SK-N-SH (cell line): ENCODE data around the gene MLST8.

Experiments
- FOSL2 ChIP-seq: IDR thresholded peaks from 2 replicates; pipeline ENCODE4 v1.4.0; 2012; ENCODE audit warnings: low read depth, mild to moderate bottlenecking, moderate library complexity, borderline replicate concordance
- GATA2 ChIP-seq: sonication (generic); formaldehyde crosslinking; IDR thresholded peaks from 2 replicates; pipeline ENCODE4 v1.5.0; 2020; ENCODE audit warnings: mild to moderate bottlenecking, missing genetic modification reagents
- POLR2AphosphoS5 ChIP-seq: IDR thresholded peaks from 2 replicates; pipeline ENCODE4 v1.6.1; 2012; ENCODE audit warnings: low read depth, low read length
- SMC3 ChIP-seq: IDR thresholded peaks from 2 replicates; pipeline ENCODE4 v1.6.1; 2012; ENCODE audit warnings: low read depth, low read length, improper control_type of control experiment
- YY1 ChIP-seq: IDR thresholded peaks from 2 replicates; pipeline ENCODE4 v1.4.0; 2012; ENCODE audit warnings: low read depth, mild to moderate bottlenecking
- TF ChIP-seq, protein P1 (sequence below): fragments of 200-600 bp; sonication (generic); IDR thresholded peaks from 2 replicates; pipeline ENCODE4 v1.6.1; 2017; ENCODE audit warnings: antibody characterized with exemption, mild to moderate bottlenecking, moderate library complexity
- TF ChIP-seq, protein P2 (sequence below): IDR thresholded peaks from 2 replicates; pipeline ENCODE4 v1.4.0; 2012; ENCODE audit warnings: low read depth, borderline replicate concordance
- TF ChIP-seq, protein P3 (sequence below): IDR thresholded peaks from 2 replicates; pipeline ENCODE4; 2012
- TF ChIP-seq, protein P4 (sequence below): IDR thresholded peaks from 2 replicates; pipeline ENCODE4 v1.4.0; 2012; ENCODE audit warnings: low read depth, borderline replicate concordance

DNA sequence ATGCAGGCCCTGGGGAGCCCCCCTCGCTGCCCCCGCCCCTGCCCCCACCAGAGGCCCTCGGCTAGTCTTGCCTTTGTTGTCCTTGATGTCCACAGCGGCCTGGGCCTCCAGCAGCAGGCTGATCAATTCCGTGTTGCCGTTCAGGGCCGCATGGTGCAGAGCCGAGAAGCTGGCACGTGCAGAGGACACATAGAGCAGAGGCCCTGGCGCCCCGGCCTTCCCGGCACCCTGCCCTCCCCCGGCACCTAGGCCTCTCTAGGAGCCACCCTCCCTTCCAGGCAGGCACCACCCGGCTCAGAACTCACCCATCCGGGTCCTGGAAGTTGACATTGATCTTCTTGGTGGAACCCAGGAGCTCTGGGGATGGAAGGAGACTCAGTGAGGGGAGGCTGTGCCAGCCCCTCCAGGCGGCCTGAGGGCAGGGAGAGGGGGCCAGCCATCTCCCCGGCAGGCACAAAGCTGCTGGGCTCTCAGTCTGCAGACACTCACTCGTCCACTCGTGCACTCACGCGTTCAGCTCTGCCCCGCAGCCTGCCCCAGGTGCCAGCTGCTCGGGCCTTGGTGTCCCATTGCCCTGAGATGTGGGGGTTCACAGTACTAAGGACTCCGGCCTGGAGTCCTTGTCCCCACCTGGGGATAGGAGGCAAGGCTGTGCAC lies 15.1 kb upstream of the MLST8 start:
- TF ChIP-seq GATA2 (no peak), POLR2AphosphoS5 (no peak), YY1 (no peak), FOSL2 (no peak), SMC3 (no peak)
- TF ChIP-seq, protein P1, sequence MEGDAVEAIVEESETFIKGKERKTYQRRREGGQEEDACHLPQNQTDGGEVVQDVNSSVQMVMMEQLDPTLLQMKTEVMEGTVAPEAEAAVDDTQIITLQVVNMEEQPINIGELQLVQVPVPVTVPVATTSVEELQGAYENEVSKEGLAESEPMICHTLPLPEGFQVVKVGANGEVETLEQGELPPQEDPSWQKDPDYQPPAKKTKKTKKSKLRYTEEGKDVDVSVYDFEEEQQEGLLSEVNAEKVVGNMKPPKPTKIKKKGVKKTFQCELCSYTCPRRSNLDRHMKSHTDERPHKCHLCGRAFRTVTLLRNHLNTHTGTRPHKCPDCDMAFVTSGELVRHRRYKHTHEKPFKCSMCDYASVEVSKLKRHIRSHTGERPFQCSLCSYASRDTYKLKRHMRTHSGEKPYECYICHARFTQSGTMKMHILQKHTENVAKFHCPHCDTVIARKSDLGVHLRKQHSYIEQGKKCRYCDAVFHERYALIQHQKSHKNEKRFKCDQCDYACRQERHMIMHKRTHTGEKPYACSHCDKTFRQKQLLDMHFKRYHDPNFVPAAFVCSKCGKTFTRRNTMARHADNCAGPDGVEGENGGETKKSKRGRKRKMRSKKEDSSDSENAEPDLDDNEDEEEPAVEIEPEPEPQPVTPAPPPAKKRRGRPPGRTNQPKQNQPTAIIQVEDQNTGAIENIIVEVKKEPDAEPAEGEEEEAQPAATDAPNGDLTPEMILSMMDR: no peak
- TF ChIP-seq, protein P2, sequence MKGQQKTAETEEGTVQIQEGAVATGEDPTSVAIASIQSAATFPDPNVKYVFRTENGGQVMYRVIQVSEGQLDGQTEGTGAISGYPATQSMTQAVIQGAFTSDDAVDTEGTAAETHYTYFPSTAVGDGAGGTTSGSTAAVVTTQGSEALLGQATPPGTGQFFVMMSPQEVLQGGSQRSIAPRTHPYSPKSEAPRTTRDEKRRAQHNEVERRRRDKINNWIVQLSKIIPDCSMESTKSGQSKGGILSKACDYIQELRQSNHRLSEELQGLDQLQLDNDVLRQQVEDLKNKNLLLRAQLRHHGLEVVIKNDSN: no peak
- TF ChIP-seq, protein P3, sequence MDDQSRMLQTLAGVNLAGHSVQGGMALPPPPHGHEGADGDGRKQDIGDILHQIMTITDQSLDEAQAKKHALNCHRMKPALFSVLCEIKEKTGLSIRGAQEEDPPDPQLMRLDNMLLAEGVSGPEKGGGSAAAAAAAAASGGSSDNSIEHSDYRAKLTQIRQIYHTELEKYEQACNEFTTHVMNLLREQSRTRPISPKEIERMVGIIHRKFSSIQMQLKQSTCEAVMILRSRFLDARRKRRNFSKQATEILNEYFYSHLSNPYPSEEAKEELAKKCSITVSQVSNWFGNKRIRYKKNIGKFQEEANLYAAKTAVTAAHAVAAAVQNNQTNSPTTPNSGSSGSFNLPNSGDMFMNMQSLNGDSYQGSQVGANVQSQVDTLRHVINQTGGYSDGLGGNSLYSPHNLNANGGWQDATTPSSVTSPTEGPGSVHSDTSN: no peak
- TF ChIP-seq, protein P4, sequence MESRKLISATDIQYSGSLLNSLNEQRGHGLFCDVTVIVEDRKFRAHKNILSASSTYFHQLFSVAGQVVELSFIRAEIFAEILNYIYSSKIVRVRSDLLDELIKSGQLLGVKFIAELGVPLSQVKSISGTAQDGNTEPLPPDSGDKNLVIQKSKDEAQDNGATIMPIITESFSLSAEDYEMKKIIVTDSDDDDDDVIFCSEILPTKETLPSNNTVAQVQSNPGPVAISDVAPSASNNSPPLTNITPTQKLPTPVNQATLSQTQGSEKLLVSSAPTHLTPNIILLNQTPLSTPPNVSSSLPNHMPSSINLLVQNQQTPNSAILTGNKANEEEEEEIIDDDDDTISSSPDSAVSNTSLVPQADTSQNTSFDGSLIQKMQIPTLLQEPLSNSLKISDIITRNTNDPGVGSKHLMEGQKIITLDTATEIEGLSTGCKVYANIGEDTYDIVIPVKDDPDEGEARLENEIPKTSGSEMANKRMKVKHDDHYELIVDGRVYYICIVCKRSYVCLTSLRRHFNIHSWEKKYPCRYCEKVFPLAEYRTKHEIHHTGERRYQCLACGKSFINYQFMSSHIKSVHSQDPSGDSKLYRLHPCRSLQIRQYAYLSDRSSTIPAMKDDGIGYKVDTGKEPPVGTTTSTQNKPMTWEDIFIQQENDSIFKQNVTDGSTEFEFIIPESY: no peak
